Epithelial cell of prostate (primary cell): ENCODE data around the gene GBX1.

Experiments used
- DNase-seq: peaks from one replicate; pipeline ENCODE4 v3.0.0-alpha.2; 2011; ENCODE audit warnings: low read depth, low spot score
- H3K27ac ChIP-seq: fragments of 450-650 bp; 2 replicates; pipeline ENCODE4 v1.5.1; 2017; ENCODE audit warnings: mild to moderate bottlenecking

GBX1 gene

DNA sequence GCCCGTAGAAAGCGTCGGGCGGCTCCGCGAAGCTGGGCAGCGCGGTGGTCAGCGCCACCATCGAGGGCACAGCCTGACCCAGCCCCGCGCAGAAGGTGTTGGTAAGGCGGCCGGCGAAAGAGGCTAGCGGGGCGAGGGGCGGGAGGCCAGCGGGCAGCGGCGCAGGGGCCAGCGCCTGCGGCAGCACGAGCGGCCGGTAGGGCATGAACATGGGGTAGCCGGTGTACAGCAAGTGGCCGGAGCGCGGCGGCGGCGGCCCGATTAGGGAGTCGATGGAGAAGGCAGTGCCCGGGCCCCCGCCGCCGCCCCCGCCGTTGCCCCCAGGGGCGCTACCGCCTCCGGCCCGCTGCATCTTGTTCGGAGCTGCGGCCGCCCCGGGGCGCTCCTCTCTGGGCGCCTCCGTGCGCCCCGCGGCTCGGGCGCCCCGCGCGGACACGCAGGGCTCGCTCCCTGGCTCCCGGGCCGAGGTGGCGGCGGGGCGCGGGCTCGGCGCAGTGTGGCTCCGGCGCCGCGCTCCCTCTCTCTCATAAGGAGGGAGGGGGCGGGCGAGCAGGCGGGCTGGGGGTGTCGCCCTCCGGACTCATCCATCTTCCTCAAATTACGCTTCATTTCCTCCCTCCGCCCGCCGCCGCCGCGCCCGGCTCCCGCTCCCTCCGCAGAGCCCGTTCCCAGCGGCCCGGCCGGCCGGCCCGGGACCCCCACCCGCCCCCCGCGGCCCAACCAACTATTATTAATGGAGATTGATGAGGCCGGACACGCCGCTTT is at the start of gene GBX1:
Gene GBX1 (minus strand): TSS at position 498 of the 765 bp plus-strand sequence. CDS start 146 bp downstream, at position 352.
- DNase-seq = no peak

DNA sequence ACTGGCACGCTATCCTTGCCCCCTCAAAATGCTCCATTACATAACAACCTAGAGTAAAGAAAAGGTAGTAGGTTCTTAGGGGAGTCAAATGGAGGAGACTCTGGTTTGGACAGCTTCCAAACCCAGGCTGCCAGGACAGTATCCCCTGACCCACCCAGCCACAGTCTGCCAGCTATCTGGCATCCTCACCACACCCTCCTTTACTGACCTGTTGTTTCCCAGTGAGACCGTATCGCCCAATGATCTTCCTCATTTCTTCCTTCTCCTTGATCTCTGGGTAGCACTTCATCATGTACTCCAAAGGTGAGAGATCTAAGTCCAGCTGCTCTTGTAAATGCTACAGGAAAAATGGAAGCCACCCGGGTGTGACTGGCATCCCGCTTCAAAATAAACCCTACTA is 47.9 kb upstream of the GBX1 start:
- no peak for DNase-seq
- H3K27ac ChIP-seq = no peak overlapping the region

More for the DNA sequence above, at the start of gene GBX1:
- no peak within 1 kb of the TSS for H3K27ac ChIP-seq

DNA sequence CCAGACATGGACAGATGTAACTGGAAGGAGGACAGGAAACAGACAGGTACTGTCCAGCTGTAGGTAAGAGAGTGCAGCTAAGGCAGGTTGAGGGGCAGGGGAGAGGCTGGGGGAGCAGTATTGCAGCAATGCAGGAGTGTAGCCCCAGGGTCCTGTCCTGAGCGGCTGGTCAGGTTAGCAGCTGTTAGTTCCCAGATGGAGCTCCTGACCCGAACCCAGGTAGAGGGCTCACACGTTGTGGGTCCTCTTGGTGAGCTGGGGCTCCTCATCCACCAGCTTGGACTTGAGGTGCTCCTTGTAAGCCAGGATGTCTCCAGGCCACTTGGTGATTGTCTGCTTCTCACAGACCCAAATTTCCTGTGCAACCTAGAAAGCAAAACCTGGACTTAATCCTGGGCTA is 46.3 kb upstream of the GBX1 start:
- H3K27ac ChIP-seq = no peak overlapping the region
- no peak for DNase-seq

DNA sequence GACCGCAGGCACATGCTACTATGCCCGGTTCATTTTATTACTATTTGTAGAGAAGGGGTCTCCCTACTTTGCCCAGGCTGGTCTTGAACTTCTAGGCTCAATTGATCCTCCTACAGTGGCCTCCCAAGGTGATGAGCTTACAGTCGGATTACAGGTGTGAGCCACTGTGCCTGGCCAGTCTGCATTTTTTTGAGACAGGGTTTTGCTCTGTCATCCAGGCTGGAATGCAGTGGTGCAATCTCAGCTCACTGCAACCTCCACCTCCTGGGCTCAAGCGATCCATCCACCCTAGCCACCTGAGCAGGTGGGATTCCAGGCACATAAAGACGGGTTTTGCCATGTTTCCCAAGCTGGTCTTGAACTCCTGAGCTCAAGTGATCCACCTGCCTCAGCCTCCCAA is 45.1 kb upstream of the GBX1 start:
- peak overlapping the region; percentile 5 for H3K27ac ChIP-seq
- DNase-seq = no peak

DNA sequence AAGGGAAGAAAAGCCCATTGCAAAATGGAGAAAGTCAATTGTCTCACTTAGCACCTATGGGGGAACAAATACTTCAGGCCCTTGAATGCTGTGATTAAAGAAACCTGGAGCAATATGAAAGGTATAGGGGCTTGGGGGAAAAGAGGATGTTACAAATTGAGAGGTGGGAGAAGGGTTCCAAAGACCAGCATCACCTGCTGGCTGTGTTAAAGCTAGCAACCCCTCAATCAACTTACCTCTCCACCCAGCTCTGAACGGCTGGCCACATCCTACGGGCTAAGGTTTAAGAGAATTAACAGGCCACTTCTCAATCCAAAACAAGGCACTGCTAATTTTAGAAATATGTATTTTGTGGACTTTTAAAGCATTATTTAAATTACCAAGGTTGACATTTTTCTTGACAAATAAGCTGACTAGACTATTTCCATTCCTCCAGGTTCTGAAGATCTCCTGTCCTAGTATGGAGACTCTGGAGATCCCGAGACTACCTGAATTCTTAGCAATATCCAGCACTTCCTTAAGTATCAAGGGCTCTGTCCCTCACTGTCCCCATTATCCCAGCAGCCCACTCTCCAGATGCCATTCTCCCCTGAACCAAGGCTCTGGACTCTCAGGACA is 43.8 kb upstream of the GBX1 start:
- no peak overlapping the region for H3K27ac ChIP-seq
- DNase-seq = no peak

DNA sequence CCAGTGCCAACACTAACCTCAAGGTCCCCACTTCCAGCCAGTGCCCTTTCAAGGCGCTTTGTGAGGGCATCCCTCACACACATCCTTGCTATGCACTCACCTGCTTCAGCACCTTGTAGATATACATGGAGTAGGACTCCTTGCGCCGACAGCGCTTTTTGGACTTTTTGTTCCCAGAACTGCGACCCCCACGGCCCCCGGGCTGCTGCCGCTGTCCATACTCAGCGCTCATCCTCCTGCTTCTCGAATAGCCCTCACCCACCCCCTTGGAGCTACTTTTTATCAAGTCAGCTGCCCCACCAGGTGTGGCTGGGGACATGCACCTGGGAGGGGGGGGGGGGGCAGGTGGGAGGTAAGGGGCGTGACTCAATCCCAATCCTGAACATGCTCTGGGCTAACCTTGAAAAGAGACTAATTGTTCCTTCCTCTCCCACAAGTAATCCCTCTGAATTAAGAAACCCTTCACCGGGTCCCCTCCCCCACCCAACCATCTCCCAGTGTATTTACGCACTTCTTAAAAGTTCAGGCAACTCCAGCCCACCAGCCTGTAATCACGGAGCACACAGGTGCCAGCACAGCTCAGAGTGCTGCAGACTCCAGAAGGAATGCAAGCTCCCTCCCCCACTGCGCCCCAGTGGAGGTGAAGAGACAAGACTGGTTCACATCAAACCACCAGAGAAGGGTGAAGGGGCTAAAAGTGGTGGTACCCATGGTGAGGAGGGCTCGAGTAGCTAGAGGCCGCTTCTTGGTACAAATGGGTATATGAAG is 42.8 kb upstream of the GBX1 start, which contains the start of gene H2BK1:
Gene H2BK1 (minus strand): TSS at position 402 of the 768 bp plus-strand sequence. CDS start 170 bp downstream, at position 232.
- no peak for DNase-seq
- H3K27ac ChIP-seq = no peak within 1 kb of the TSS

DNA sequence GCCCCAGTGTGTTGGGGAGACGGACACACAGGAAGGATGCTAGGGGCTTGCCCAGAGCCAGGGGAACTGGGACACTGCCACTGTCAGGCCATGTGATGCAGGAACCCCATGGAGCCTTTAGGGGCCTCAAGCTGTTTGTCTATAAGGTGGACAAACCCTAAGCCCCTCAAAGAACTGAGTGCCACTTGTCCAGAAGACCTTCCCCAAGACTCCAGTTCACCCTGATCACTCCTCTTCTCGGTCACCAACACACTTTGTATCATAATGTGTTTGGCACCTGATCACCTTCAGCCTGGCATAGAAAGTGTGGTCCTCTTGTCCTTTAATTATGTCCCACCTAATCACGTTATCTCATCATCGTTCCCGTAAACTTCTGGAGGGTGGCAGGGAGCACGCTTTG is 42.1 kb upstream of the GBX1 start:
- H3K27ac ChIP-seq = no peak overlapping the region
- no peak for DNase-seq

DNA sequence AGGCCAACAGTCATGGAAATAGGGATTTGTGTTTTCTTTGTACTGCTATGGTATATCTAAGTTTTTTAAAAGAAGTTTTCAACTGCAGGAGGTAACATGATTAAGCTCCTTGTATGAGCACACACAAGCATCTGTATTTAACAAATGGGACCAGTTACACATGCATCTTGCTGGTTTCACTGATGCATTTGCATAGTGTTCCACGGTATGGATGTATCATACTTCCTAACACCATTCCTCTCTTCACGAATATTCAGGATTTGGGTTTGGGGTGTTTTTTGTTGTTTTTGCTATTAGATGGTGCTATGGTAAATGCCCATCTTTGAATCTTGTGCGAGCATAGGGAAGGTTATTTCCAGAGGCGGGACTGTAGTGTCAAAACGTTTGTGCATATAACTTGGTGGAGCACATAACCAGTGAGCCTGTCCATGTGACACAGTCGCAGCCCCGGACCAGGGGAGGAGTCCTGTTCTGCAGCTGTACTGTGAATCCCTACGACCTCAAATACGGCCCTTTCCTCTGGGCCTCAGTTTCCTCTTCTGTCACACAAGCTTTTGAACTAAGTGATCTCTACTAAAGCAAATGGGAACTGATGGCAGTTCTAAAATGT is 40.9 kb upstream of the GBX1 start:
- H3K27ac ChIP-seq = no peak overlapping the region
- DNase-seq = no peak

DNA sequence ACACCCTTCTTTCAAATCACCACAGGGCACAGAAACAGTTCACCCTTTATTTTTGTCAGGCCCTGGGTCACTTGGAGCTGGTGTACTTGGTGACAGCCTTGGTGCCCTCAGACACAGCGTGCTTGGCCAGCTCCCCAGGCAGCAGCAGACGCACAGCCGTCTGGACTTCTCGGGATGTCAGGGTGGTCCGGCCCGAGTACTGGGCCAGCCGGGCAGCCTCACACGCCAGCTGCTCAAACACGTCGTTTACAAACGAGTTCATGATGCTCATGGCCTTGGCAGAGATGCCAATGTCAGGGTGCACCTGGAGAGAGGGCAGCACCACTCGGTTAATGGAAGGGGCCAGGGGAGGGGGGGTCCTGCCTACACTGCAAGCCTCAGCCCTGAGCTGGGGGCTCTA is 40.3 kb upstream of the GBX1 start:
- DNase-seq = no peak
- no peak overlapping the region for H3K27ac ChIP-seq

DNA sequence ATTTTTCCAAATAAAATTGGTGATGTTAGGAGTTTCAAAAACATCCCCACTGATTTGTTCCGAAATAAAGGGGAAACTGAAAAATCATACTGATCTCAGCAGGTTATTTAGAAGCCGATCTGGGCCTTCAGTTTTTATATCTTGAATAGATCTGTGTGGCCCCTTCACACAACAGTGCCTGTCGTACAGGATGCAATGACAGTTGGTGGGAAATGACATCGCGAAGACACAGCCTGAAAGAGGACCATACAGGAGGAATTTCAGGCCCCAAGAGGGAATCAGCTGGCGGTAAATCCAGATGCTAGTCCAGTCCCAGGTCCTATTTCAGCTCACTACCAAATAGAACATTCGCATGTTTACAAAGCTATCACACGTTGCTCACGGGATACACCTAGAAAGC is 39.8 kb upstream of the GBX1 start:
- no peak overlapping the region for H3K27ac ChIP-seq
- DNase-seq = no peak

DNA sequence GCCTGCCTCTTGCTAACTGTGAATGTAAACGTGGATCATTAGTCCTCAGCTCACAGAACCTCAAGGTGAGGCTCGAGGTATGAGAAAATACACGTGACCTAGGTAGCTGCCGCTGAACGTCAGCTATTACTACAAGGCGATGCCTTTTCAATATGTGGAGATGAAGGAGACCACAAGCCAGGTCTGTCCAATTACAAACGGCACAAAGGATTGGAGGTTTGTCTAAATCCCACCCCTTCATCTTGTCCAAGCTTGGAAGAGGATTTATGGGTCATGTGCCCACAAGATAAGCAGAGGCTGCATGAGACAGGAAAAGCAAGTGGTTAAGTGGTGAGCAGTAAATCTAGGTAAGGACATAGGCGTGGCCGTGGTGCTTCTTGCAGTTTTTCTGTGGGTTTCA is 39.4 kb upstream of the GBX1 start:
- DNase-seq = no peak
- no peak overlapping the region for H3K27ac ChIP-seq

DNA sequence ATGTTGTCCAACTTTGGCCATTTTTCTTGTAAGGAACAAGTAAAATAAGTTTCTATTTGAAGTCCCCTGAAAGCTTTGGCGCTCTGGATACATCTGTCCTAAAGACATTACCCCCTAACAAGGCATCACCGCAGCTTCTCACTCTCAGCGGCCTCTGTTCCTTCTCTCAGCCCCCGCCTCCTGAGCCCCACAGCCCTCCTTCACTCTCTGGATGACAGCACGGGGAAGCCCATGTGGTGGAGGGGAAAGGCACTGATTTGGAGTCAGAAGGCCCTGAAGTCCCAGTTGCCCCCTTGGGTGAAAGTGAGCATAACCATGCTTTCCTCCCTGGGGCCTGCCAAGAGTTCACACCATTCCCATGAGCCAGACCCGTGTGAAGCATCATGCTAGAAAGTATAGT is 38.2 kb upstream of the GBX1 start:
- DNase-seq = no peak
- no peak overlapping the region for H3K27ac ChIP-seq

DNA sequence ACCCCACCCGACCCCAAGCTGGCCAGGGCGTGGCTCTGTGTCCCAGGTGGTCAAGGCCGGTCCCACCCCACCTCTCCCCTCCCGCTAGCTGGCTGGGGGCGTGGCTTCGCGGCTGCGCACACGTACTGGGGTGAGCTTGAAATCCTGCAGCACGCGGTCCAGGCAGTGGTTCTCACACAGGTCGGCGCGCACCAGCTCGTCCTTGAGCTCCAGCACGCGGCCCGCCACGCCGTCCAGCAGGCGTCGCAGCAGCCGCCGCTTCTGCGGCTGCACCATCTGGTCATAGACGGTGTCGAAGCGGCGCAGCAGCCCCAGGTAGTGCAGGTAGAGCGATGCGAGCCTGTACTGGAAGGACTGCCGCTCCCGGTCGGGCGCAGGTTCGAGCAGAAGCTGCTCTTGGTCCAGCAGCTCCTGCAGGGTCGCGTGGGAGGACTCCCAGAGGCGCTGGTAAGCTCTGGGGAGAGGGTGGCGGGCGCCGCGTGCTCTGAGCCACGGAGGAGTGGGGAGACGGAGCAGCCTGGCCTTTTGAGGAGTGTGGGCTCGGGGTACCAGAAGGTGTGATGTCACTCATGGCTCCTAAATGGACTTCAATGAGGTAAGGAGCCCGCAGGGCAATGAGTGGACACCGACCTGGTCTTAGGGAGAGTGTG is 37.0 kb upstream of the GBX1 start:
- no peak overlapping the region for H3K27ac ChIP-seq
- DNase-seq = no peak

DNA sequence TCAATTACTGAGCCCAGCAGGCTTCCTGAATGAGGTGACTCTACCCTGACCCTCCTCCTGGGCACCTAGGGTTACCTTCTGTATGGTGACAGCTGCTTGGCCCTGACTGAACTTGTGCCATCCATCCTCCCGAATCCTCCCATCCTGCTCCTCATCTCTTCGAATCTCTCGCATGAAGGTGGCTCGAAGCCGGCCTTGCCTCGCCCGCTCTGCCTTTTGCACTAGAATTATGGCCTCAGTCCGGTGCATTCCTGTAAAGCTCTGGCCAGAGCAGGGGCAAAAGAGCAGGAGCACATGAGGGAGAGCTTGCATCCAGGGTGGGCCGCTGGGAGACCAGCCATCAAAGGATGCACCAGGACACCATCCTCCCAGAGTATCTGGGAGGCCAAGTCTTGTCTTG is 35.3 kb upstream of the GBX1 start:
- no peak overlapping the region for H3K27ac ChIP-seq
- no peak for DNase-seq

DNA sequence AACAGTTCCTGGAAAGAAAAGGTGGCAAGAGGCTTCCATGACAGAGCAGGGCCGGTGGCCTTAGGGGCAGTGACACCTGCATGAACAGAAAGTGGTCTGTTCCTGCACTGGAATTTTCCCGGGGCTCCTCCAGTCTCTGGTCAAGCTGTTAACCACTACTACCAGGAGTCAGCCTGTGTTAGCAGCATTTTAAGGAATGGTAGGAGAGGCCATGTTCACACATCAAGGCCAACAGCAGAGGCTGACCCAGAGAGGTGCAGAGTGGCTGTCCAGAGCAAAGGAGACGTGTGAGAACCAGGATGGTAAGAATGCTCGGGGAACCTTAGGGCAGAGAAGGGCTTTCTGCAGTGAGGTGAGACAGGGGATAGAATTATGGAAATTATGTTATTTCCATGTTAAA is 34.3 kb upstream of the GBX1 start:
- DNase-seq = no peak
- H3K27ac ChIP-seq = no peak overlapping the region

DNA sequence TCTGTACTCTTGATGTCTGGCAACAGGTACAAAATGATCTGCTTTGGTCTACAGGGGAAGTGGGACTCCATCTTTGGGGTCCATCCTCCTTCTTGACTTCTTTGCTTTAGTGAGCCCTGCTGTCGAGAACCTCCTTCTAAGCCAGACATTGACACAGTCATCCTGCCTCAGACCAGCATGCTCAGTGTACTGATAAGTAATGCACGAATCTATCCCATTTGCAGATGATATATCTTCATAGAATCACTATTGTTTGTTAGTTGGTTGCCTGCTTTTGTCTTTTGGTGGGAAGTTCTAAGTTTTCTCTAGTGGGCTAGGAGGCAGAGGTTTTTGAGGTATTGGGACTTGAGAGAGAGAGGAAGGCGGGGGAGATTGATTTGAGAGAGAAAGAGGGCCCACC is 33.9 kb upstream of the GBX1 start:
- H3K27ac ChIP-seq = no peak overlapping the region
- DNase-seq = no peak

DNA sequence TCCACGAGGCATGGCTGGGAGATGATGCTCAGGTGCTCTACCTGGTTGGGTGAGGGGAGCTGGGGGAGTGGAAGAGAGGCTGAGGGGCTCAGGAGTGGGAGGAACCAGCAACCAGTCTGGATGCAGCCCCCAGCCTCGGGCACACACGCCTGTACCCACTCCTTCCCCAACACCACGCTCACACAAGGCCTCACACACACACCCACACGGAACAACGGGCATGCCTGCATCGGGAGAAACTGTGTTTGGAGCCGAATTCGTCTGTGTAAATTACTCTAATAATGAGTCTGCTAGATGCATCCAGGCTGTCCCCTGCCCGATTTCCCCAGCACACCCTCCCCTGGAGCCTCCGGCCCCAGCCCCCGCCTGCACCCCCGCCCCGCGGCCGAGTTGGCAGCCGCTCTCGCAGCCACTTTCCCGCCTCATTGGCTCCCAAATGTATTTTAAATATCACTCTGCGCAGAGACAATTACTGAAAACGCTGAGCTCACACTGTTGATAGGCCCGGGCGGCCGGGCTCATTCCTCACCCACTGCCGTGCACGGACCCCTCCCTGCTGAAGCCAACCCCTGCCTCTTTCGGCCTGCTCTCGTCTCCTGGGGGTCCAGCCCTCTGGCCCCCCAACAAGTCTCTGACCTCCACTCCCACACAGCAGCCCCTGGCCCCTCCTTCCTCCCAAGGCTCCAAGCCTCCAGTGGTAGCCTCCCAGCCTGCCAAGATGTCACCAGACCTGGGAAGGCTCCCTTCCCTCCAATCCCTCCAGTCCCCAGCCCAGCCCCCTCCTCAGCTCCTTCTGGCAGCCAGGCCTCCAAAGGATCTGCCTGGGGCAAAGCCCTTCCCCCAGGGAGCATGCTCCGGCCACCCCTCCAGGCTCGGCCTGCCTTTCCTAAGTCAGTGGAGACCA is 31.7 kb upstream of the GBX1 start:
- H3K27ac ChIP-seq = no peak overlapping the region
- DNase-seq = no peak

DNA sequence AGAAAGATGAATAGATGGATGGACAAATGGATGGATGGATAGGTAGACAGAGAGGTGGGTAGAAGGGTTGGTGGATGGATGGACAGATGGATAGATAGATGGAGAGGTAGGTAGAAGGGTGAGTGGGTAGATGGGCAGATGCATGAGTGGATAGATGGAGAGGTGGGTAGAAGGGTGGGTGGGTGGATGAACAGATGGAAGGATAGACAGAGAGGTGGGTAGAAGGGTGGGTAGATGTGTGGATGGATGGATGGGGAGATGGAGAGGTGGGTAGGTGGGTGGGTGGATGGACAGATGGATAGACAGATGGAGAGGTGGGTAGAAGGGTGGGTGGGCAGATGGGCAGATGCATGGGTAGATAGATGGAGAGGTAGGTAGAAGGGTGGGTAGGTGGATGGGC is 30.4 kb upstream of the GBX1 start:
- DNase-seq = no peak
- no peak overlapping the region for H3K27ac ChIP-seq
